Stimulated activated naive CD4-positive, alpha-beta T cell (primary cell): ENCODE data around the gene CCDC149.
"Not testable (repeated sequence)": the region's sequence is repeated elsewhere in the genome, so short reads cannot be mapped to it uniquely, and the experiment has no call there.

Source experiments
- DNase-seq, 6 experiments: peaks; one replicate each; lab custom pipeline; 2025; lab: John Stamatoyannopoulos, UW

Gene CCDC149

DNA sequence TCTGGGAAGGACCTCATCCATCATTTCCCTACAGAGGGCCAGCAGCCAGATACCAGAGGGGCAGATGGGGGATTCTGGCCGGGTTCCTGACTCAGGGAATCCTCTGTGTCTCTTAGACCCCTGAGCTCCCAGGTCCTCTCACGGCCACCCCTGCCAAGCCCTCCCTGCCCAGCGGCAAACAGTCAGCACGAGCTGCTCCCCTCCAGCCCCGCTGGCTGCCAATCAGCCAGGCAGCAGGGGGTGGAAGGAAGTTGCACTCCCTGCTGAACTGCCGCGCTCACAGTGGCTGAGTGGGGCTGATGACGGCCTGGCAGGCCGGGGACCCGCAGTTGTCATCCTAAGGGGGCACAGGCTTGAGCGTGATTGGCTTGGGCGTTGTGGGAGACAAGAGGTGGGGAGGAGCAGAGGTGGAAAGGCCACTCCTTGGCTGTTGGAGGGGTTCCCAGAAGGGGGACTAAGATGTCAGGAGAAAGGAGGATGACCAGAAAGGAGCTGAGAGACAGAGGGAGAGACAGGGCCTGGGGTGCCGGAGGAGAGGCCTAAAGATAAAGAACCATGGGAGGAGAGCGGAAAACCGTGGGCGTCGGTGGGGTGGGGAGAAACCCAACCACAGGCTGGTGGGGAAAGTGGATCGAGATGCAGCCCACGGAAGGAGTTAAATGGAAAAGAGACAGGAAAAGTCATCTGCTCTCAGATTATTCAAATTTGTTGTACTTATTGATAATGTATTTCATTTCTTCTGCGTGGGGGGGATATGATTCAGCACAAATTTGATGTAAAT, 4.4 kb upstream of the CCDC149 start:
- DNase-seq: no peak

DNA sequence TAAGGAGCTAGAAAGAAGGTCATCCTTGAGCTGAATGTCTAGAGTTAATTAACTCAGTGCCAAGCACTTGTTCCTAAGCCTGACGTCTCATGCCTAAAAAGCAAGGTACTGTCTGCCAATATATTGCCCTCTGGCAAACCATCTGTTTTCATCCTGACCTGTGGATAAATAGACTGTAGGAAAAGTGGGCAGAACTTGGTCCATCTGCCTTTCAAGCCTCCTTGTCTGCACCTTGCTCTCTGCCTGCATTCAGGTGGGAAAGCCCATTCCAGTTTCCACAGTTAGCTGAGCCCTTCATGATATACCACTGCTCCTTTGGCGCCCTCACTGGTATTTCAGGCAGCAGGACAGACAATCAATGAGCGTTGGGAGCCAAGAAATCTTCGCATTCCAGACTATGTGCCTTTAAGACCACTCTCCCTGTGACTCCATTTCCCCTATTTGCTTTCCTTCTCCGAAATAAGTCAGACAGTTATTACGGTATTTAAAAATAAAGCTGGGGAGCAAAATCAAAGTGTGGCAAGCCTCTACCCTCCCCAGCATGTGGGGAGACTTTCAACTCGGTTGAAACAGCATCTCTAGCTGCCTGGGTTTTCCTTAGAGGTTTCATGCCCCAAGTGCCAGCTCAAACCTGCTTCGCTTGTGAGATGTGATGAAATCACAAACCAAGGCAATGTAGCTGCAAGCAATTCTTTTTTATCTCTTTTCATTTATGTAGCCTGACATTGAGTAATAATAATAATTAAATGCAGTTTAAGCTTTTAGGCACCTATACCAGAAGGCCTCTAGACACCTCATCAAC, 2.5 kb upstream of the CCDC149 start:
- no peak for DNase-seq

DNA sequence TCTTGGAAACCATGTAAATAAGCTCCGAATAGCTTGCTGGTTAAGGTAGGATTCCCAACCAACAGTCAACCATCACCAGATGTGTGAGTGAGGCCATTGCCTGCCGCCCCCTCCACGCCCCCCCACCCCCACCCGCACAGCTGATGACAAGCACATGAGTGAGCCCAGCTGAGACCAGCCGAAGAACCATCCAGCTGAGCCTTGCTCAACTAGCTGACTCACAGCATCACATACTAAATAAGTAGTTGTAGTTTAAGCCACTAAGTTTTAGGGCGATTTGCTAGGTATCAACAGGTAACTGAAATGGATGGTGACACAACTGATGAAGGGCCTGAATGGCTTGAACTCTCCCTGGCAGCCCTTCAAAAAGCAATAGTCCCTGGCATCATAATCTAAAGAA, 1.6 kb upstream of the CCDC149 start:
- DNase-seq: no peak

DNA sequence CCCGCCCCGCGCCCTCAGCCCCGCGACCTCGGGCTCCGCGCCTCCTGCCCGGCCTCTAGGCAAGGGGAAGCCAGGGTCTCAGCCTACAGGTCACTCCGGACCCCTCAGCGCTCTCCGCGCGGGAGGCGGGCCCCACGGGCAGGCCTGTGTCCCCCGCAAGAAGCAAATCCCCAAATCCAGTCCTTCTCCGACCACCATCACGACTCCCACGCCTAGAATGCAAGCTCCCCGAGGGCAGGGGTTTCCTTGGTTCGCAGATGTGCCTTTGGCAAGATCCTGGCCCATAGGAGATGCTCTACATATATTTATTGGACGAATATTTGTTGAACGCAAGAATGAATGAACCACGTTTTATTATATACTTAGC, 260 bp upstream of the CCDC149 start:
- no peak for DNase-seq

DNA sequence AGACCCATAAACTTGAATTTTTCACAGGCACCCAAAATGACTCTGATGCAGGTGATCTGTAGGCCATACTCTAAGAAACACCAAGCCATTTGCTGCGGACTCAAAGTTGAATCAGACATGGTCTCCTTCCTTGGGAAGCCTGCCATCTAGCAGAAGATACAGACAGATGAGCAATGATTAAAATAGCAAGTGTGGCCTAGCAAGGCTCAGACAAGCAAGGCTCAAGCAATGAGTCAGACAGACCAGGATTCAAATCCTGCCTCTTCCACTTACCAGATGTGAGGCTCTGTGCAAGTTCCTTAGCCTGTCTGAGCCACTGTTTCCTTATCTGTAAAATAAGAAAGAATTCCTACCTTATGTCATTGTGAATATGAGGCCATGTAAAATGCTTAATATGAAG, 2.3 kb downstream of the CCDC149 start:
- DNase-seq: no peak

DNA sequence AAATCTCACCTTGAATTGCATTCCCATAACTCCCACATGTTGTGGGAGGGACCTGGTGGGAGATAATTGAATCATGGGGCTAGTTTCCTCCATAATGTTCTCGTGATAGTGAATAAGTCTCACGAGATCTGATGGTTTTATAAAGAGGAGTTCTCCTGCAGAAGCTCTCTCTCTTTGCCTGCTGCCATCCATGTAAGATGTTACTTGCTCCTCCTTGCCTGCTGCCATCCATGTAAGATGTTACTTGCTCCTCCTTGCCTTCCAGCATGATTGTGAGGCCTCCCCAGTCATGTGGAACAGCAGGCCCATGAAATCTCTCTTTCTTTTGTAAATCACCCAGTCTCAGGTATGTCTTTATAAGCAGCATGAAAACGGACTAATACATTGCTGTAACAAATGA, 3.2 kb downstream of the CCDC149 start:
- DNase-seq: not testable (repeated sequence)

DNA sequence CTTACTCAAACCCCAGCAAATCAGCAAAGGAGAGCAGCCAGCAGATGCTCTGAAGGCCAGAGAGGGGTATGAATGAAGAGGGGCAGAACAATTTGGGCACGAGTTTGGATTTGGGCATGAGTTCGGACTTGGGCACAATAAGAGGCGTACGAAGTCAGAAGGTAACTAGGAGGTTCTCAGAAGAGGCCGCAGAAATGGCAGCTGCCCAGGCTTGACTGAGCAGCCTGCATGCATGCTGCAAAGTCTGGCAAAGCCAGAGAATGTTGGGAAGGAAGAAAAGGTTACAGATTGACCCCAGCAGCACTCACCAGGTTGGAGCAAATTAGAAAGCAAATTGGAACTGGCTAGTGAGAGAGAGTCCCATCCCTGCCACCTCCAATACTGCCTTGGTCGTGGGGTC, 15.2 kb downstream of the CCDC149 start:
- no peak for DNase-seq

DNA sequence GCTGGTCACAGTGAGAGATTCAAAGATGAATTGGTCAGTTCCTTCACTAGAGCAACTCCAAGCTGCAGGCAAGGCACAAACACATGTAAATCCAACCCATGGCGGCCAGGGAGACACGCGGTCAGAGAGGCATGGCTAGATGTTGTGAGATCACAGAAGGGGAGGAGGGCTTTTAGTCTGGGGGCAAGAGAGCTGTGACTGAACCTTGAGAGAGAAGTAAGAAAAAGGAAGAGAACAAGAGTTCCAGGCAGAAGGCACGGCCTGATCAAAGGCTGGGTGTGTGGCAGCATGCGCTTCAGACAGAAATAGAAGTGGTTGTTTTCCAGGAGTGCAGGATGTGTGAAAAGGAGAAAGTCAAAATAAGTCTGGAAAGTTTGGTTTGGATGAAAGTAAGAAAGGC, 15.9 kb downstream of the CCDC149 start:
- DNase-seq: no peak

DNA sequence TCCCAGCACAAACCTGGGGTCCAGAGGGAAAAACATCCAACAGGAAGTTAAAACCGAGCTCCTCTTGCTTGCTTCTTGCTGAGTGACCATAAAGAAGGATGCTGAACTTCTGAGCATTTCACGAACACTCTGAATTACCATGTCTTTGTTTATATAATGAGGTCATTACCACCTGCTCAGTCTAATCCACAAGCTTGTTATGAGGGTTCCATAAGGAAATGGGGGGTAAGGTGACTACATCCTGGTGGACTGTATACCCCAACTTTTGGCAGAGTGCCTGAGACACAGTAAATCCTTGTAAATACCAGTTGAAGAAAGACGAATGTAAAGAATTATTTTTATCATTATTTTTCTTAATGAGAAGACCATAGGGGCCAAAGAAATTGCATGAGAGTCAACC, 16.8 kb downstream of the CCDC149 start:
- no peak for DNase-seq

DNA sequence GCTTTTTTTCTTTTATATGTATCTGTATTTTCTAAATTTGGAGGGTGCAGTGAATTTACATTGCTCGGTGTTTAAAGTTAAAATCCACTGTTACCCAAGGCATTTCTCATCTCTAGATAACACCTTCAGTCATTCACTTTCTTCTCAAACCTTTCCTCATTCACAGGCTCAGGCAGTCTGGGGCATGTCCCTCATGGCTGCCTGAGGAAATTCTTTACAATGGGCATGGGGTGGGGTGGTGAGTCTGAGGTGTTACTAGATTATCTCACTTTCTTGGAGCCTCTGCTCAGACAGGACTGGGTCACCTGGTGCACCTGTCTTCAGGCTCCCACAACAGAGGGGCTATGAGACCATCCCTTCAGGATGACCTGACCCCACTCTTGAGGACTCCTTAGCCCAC, 17.4 kb downstream of the CCDC149 start:
- no peak for DNase-seq

DNA sequence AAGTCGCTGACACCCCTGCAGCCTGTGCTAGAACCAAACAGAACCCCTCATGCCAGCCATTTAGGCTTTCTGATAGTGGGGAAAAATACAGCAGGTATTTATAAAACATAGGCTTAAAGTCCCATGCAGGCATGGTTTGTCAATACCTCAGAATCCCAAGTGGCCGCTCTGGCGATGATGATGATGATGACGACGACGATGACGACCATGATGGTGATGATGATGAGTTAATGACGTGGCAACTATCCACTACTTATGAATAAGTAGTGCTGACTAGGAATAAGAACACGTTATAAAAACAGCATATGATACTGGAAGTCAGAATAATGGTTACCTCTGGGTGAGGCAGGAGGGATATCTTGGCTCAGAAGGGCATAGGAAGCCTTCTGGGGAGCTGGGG, 18.0 kb downstream of the CCDC149 start:
- no peak for DNase-seq

DNA sequence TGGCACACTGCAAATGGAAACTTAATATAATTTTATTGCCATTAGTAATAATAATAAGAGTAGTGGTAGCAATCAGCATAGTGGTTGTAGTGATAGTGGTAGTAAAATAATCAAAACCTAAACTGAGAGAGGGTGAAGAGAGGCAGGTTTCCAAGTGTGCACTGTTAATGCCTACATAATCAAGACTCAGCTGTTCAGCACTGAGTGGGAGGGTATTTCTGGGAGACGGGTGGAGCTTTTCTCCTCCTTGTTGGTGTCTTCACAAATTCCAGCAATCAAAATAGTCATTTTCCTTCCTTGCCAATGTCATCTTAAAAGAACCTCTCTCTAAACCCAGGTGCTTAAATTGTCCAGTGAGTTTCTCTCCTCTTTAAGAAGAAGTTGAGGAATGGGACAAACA, 18.6 kb downstream of the CCDC149 start:
- DNase-seq: no peak

DNA sequence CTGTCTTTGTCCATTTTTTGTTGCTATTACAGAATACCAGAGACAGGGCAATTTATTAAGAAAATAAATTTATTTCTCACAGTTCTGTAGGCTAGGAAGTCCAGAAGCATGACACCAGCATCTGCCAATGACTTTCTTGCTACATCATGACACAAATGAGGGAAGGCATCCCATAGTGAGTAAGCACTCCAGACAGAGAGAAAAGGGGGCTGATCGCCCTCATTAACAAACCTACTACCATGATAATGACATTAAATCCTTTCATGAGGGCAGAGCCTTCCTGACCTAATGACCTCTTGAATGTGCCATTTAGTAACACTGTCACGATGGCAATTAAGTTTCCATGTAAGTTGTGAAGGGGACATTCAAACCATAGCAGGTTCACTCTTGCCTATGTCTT, 20.1 kb downstream of the CCDC149 start:
- no peak for DNase-seq

DNA sequence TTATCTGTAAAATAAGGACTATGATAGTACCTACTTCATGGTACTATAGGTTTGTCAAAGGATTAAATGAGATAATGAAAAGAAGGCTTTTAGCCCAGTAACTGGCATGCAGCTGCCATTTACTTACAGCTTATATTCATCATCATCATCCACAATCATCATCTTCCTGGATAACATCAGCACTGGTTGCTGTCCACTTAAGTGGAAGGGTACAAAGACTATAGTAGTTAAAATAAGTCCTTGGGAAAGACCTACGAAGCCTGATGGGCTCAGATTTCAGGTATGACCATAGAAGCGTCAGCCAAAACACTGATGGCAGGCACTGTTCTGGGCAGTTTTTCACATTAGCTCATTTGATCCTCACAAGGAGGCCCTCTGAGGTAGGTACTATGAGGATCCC, 20.6 kb downstream of the CCDC149 start:
- no peak for DNase-seq

DNA sequence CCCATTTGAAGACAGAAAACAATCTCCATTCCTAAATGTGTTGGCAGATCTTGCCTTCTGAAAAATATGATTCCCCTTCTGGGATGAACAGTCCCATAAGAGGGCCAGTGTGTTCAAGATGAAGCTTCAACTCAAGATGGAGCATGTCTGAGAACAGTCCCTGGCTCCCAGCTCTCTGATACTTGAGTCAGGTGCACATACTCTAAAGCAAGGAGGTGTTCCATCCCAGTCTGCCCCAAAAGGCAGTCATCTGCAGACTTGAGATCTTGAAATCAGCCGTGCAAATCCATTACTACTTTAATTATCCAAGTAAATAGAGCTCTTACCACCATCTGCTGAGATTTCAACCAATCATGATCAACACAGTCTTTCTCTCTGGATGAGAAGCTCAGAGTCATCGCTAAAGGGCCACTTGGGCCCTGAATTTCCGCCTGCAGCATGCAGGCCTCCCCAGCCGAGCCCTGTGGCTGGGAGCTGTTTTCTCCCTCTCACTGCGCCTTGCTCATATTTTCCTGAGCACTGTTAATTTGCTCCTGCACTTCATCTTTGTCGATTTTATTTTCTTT, 22.2 kb downstream of the CCDC149 start:
- DNase-seq: no peak

DNA sequence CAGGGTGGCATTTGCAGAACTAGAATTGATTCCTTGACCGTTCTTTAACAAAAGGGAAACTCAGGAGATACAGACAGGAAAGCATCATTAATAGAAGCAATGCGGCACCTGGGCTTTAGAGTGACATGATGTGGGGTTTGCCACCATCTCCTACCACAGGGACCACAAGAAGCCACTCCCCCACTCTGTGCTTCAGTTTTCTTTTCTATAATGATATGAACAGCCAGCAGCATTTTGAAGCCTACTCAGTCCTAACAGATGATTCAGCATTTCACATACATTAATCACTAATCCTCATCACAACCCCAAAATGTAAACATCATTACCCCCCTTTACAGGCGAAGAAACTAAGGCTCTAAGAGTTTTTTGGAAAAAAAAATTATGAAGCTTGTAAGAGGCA, 22.9 kb downstream of the CCDC149 start:
- DNase-seq: no peak

DNA sequence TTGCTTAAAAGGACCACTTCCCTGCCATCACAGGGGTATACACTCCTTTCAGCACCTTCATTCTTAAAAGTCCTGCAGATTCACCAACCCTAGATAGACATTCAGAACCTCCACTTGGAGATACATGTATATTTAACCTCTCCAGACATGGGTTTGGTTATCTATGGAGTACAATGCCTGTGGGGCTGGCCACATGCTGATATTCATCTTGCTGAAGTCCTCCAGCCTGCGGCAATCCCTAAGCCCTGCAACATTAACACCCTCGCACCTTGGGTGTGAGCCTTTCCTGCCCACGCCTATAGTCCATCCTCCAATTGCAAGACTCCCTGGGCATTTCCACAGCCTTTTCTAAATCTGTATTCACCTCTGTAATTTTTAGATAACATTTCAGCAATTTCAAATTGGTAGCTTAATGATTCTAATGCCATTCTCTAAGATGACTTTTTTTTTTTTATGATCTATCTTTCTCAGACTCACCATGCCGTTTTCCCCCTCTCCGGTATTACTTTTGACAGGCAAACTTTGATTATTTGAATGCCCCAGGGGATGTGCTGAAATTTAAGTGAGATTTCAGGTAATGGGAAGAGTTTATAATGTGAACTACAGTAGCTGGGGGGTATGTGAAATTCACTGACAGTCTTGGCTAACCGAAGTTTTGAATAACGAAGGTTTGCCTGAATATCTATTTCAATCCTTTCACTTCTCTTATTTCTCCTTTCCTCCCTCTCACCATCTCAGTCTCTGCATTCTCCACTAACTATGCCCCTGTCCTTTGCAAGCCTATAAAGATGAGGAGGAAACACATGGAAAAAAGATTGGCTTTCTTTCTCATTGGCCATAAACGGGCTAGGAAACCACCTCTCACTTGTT, 24.1 kb downstream of the CCDC149 start:
- no peak for DNase-seq

DNA sequence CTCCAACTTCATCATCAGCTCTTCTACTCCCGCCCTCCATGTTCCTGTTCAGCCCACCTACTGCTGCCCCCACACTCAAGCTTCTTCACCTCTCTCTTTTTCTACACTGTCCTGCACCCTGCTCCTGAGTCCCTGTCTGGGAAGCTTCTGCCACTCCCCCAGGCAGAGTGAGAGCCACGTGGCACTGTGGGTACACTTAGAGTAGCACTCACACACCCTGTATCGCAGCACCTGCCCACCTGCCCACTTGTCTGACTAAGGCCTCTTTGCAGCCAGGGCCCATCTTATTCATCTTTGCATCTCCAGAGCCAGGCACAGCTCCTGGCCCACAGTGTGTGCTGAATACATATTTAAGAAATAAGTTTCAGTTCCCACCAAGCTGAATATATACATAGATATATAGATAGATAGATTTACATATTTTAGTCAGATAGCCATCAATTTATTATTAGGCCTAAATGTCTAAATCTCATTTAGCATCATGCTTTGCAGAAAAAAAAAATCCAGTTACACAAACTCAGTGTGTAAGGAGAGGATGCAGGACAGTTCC, 24.9 kb downstream of the CCDC149 start:
- DNase-seq: no peak

DNA sequence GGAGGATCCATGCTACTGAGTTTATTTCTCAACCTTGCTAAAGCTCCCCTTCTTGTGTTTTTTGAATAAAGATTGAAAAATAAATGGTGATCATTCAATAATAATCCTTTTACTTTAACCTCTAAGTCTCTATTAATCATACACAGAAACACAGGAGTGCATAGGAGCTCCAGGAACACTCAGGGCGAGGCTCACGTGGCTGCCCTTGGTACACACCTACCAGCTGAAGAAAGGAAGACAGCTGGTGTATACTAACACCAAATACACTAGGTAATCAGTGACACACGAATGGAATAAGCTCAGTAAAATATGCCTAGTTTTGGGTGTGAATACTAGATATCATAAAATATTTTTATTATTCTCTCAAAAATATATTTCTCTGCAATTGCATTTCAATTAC, 26.2 kb downstream of the CCDC149 start:
- DNase-seq: no peak

DNA sequence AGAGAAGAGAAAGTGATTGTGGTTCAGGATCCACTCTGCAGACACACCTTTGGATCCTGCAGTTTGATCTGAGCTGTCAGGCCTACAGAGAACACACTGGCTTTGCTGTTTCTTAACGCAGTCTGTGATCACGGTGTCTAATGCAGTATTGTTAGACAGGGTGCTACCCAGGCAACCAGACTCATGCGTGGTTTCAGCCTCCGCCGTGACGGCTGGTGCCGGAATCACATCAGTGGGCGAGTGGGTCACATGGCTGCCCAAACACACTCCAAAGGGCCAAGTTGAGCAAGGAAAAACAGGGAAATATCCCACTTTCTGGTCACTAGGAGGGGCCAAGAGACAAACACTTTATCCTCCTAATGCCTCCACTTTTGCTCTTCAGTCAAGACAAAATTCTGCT, 27.5 kb downstream of the CCDC149 start:
- DNase-seq: no peak

DNA sequence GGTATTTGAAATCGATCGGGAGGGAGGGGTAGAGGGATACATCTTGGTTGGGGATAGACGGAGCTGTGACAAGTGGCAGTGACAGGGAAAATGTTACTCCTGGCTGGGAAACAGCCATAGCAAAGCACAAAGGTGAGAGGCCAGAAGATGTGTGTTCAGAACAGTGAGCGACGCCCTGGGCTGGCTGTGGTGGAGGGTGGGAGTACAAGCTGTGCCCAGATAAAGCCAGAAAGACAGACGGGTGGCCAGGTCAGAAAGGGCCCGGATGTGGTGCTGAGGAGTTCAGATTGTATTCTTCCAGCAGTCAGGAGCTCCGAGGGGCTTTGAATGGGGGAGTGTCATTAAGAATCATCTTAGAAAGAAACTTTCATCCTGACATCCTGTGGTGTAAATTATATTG, 27.9 kb downstream of the CCDC149 start:
- DNase-seq: no peak
